ENCODE data around the gene SLC23A3.
"Not testable (repeated sequence)": the region's sequence is repeated elsewhere in the genome, so short reads cannot be mapped to it uniquely, and the experiment has no call there.

SLC23A3 gene

GRCh38 chr2:219205165-219205538 lies 35.3 kb upstream of the SLC23A3 start:
- no peak for DNase-seq (ENCODE audit: low read depth, low spot score)

GRCh38 chr2:219204425-219205164 lies 34.8 kb upstream of the SLC23A3 start:
- DNase-seq (ENCODE audit: low read depth, low spot score), result no peak

GRCh38 chr2:219201331-219201730 lies 31.5 kb upstream of the SLC23A3 start:
- not testable (repeated sequence) for DNase-seq (ENCODE audit: low read depth, low spot score)

GRCh38 chr2:219200502-219201326 lies 30.9 kb upstream of the SLC23A3 start:
- DNase-seq (ENCODE audit: low read depth, low spot score), result not testable (repeated sequence)

GRCh38 chr2:219199470-219200211 lies 29.8 kb upstream of the SLC23A3 start:
- DNase-seq (ENCODE audit: low read depth, low spot score), result no peak

- no peak for DNase-seq (ENCODE audit: low read depth, low spot score)
Observed at GRCh38 chr2:219198974-219199373, 29.1 kb upstream of the SLC23A3 start.

GRCh38 chr2:219197388-219197787 lies 27.6 kb upstream of the SLC23A3 start:
- no peak for DNase-seq (ENCODE audit: low read depth, low spot score)

DNA sequence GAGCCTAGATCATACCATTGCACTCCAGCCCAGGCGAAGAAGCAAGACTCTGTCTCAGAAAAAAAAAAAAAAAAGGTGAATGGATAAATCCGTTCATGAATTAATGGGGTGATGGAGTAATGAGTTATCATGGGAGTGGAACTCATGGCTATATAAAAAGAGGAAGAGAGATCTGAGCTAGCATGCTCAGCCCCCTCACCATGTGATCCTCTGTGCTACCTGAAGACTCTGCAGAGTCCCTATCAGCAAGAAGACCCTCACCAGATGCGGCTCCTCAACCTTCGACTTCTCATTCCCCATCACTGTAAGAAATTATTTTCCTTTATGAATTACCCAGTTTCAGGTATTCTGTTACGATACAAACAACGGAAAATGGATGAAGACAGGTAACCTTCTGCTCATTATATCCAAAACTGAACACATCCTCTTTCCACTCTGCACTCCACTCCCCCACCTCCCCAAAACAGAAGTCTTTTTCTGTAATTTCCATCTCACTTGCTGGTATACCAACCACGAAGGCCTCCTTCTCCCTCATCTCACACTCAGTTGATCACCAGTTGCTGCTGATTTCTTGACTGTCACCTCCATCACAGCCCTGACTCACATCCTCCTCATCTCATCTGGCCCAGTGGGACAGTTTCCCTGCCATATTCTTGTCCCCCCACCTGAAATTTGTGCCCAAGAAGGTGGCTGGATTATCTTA lies 17.1 kb upstream of the SLC23A3 start:
- no peak for DNase-seq (ENCODE audit: low read depth, low spot score)

DNA sequence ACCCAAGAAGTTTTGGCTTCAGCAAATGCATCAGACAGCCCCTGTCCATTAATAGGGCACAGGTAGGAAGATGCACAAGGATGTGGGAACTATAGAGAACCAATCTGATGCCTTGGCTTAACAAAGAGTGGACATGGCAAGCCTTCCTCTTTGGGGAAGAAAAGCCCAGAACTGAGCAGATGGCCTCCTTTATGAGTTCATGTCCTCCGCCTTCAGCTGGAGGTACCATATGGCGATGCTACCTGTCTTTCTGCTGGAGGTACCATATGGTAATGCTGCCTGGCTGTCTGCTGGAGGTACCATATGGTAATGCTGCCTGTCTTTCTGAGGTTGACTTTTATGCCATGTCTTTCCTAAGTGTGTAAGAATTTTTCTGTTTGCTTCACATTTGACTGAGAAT lies 14.3 kb upstream of the SLC23A3 start:
- DNase-seq (ENCODE audit: low read depth, low spot score), result no peak

- no peak for DNase-seq (ENCODE audit: low read depth, low spot score)
Observed at GRCh38 chr2:219183151-219183772, 13.4 kb upstream of the SLC23A3 start.

GRCh38 chr2:219182331-219183150 lies 12.7 kb upstream of the SLC23A3 start:
- DNase-seq (ENCODE audit: low read depth, low spot score), result no peak

- DNase-seq (ENCODE audit: low read depth, low spot score), result no peak
Observed at GRCh38 chr2:219181531-219181930, 11.7 kb upstream of the SLC23A3 start.

GRCh38 chr2:219180961-219181360 lies 11.1 kb upstream of the SLC23A3 start:
- DNase-seq (ENCODE audit: low read depth, low spot score), result no peak

DNA sequence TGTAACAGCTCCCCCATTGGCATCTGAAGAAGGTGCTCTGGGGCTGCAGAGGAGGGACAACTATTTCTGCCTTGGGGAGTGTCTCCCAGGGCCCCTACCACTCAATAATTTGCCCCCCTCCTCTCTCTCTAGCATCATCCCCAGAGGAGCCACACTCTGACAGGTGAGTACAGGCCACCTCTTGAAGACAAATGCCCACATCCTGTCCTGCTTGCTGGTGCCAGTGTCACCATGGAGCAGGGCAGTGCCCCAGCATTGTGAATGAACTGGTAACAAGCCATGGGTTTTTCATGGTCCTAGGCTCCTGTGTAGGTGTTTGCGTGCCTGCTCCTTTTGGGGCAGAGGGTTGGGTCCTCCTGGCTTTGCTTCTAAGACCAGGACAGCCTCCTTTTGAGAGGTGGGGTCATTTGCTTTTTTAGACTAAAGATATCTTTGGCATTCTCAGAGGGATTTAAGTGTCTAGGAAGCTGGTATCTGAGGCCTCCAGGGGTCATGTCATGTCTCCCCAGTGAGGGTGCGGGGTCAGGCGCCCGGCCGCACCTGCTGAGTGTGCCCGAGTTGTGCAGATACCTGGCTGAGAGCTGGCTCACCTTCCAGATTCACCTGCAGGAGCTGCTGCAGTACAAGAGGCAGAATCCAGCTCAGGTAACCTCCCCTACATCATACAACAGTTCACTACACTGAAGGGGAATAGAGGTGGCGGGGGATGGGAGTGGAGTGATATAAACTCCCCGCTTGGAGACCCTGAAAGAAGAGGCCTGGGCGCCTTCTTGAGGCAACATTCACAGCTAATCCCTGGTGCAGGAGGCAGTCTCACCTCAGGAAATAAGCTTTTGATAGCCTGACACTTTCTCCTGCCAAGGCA lies 10.0 kb upstream of the SLC23A3 start:
- no peak for DNase-seq (ENCODE audit: low read depth, low spot score)

DNA sequence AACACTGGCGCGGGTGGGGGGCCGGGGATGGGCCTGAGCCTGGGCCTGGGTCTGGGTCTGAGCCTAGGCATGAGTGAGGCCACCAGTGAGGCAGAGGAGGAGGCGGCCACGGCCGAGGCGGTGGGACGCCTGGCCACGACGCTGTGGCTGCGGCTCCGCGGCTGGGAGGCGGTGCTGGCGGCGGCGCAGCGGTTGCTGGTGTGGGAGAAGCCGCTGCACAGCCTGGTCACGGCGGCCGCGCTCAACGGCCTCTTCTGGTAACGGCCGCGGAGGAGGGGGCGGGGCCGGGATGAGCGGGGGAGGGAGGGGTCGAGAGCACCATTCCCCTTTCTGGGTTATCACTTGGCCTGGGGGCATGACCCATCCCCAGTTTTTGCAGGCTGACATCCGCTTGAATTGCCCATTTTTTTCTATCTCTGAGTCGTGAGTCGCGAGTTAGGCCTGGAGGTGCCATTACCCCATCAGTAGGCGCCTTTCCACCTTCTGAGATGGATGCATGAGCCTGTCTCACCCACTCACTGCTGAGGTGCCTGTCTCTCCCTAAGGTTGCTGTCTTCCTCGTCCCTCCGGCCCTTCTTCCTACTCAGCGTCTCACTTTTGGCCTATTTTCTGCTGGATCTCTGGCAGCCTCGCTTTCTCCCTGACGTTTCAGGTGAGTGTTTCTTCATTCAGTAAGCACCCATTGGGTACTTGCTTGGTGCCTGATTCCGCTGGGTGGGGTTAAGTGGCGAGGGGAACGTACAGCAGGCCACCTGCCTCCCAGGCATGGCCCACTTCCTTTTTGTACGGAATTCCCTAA lies 8.7 kb upstream of the SLC23A3 start:
- no peak for DNase-seq (ENCODE audit: low read depth, low spot score)

DNA sequence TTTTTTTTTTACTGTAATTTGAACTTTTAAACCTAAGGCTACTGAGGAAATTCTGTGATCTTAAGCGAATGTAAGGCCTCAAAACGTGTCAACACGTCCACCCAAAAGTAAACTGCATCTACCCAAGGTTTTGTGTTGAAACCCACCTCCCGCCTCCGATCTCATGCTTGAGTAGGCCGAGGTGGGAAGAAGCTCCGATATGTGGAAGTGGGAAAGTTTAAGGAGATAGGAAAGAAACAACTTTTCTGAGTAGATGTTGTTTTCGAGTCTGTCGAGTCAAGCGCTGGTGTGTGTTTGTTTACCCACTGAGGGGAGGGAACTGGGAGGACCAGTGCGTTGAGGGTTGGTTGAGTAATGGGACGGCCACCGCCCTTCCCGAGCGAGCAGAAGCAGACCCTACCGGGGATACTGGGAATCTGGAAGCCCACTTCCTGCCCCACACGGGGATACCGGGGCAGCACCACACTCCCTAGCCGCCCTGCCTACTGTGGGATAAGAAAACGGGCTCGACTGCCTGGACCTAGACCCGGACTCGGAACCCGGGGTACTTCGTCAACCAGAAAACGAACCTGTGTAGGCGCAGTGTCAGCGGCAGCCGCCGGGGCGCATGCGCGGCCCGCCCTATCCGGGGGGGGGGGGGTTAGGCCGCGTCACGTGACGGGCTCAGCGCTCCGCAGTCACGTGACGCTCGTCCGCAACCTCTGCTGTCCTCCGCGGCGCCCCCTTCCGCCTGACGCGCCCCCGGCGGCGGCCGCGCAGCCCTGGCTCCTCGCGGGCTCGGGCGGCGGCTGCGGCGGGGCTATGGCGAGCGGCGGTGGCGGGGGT lies 7.9 kb upstream of the SLC23A3 start, which contains the start of gene RETREG2:
Gene RETREG2 (plus strand): TSS at position 724 of the 825 bp plus-strand sequence. CDS start 78 bp downstream, at position 802.
- DNase-seq (ENCODE audit: low read depth, low spot score), result no peak

DNA sequence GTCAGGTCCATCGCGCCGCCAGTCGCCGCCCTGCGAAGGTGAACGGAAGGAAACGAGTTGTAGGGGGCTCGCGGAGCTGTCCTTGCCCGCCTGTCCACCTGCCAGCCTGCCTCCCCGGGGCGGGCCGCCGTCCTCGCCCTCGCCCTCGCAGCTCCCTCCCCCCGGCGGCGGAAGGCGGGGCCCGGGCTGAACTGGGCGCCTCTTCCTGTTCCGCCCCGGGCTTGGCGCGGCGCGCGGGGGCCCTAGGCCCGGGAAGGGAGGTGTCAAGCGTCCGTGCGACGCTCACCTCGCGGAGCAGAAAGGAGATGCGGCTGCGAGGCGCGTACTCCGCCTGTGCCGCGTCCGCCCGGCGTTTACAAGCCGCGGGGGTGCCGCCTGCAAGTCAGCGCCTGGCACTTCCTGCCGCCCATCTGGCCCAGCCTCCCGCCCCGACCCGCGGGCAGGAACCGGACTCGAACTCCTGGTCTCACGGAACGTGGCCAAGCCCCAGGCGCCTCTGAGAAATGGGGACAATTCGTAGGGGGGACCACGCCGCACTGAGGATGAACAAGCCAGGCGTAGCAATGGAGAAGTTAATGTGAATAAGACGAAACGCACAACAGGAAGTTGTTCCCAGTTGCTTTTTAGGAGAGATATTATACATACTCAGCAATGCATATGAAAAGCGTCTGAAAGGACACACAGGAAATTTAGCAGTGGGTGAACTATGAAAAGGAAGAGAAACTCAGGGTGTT lies 7.2 kb upstream of the SLC23A3 start, which contains the start of gene CNPPD1:
Gene CNPPD1 (minus strand): TSS at position 108 of the 734 bp plus-strand sequence. CDS start 97 bp downstream, at position 11.
- no peak for DNase-seq (ENCODE audit: low read depth, low spot score)
